OCI-LY7 (cell line): ENCODE measurements around the gene PDE11A. TPM values are rescaled to one million over a fixed set of nuclear protein-coding genes. Genes with fewer than 3 reads are reported as not detected.

Source experiments
- BruUV-seq: library from RNA; stranded (reverse); fragments of 400-500 nt; replicated peaks from 2 replicates; lab custom pipeline; 2021; lab: Mats Ljungman, UMichigan
- CTCF ChIA-PET: fragments of 300-600 bp; sonication (Branson Sonifier 250); formaldehyde crosslinking; loops from one replicate; lab custom pipeline; 2022; ENCODE audit warnings: antibody characterized with exemption; ENCODE audit not compliant: unreplicated experiment; lab: Charles Lee
- POLR2A ChIA-PET: fragments of 300-600 bp; sonication (Branson Sonifier 250); formaldehyde crosslinking; loops from one replicate; lab custom pipeline; 2022; ENCODE audit warnings: antibody characterized with exemption; lab: Charles Lee
- DNase-seq: peaks from one replicate; pipeline ENCODE4 v3.0.0-alpha.2; 2015; ENCODE audit warnings: low spot score
- H2AFZ ChIP-seq: fragments of 200-600 bp; sonication (generic), shearing (Covaris generic); 2 replicates; pipeline ENCODE4 v1.6.1; 2014; ENCODE audit warnings: mild to moderate bottlenecking, antibody characterized with exemption, low read length, moderate library complexity
- H3K27ac ChIP-seq: fragments of 200-600 bp; sonication (generic); 2 replicates; pipeline ENCODE4 v1.5.1; 2014; ENCODE audit warnings: mixed run types, low read depth, mild to moderate bottlenecking, moderate library complexity, low read length, inconsistent platforms; ENCODE audit not compliant: poor library complexity, severe bottlenecking
- H3K36me3 ChIP-seq: fragments of 200-600 bp; sonication (generic); 2 replicates; pipeline ENCODE4 v1.6.1; 2014; ENCODE audit warnings: mild to moderate bottlenecking, antibody characterized with exemption, low read length, moderate library complexity, mixed read lengths; ENCODE audit not compliant: insufficient read depth
- H3K4me1 ChIP-seq: fragments of 200-600 bp; sonication (generic); 2 replicates; pipeline ENCODE4 v1.5.1; 2014; ENCODE audit warnings: mild to moderate bottlenecking, low read length; ENCODE audit not compliant: insufficient read depth, poor library complexity, severe bottlenecking
- H3K4me2 ChIP-seq: fragments of 200-600 bp; sonication (generic); 2 replicates; pipeline ENCODE4 v1.6.1; 2014; ENCODE audit warnings: mild to moderate bottlenecking, low read length
- H3K4me3 ChIP-seq: fragments of 200-600 bp; sonication (generic); 2 replicates; pipeline ENCODE4 v1.5.1; 2014; ENCODE audit warnings: mild to moderate bottlenecking, low read depth, low read length; ENCODE audit not compliant: poor library complexity, severe bottlenecking
- H3K79me2 ChIP-seq: fragments of 200-600 bp; sonication (generic); 2 replicates; pipeline ENCODE4 v1.6.1; 2016; ENCODE audit warnings: low read depth, mild to moderate bottlenecking, low read length, moderate library complexity, mixed read lengths; ENCODE audit not compliant: insufficient read depth
- H3K9me2 ChIP-seq: fragments of 200-600 bp; sonication (generic); 2 replicates; pipeline ENCODE4 v1.6.1; 2016; ENCODE audit warnings: mild to moderate bottlenecking, low read length, mixed read lengths; ENCODE audit not compliant: insufficient read depth
- H3K9me3 ChIP-seq: fragments of 200-600 bp; sonication (generic); 2 replicates; pipeline ENCODE4 v1.6.1; 2014; ENCODE audit warnings: mild to moderate bottlenecking, mixed run types, low read length, mixed read lengths
- H4K20me1 ChIP-seq: fragments of 200-600 bp; sonication (generic); 2 replicates; pipeline ENCODE4 v1.6.1; 2014; ENCODE audit warnings: mild to moderate bottlenecking, antibody characterized with exemption, low read length, moderate library complexity, mixed read lengths; ENCODE audit not compliant: insufficient read depth
- EZH2phosphoT487 ChIP-seq: fragments of 200-600 bp; sonication (generic); IDR thresholded peaks from 2 replicates; pipeline ENCODE4 v1.6.1; 2018; ENCODE audit warnings: low read depth, borderline replicate concordance, mild to moderate bottlenecking, mixed run types, antibody characterized with exemption, low read length, moderate library complexity, mixed read lengths
- intact Hi-C: fragments of 100-400 bp; cut with micrococcal nuclease; formaldehyde crosslinking; loops from one replicate; pipeline ENCODE4 v1.10.0; 2022; ENCODE audit not compliant: unreplicated experiment
- total RNA-seq, 2 experiments: library from RNA; depleted of rRNA in 1 of 2; stranded (reverse); fragments of >200 nt in 1 of 2; shearing (Covaris generic) in 1 of 2; gene quantifications; 2 replicates each; pipeline ENCODE4 v1.2.3, GENCODE V29; 2014 to 2022
- TF ChIP-seq, protein P1 (sequence below): fragments of 200-600 bp; sonication (generic); conservative IDR thresholded peaks from 2 replicates; pipeline ENCODE4 v1.5.1; 2014; ENCODE audit warnings: mild to moderate bottlenecking, antibody characterized with exemption, low read length, moderate library complexity, mixed read lengths

PDE11A gene
- total RNA-seq, 2 experiments from 2014 or later, result 0.03 TPM; not detected in 1

DNA sequence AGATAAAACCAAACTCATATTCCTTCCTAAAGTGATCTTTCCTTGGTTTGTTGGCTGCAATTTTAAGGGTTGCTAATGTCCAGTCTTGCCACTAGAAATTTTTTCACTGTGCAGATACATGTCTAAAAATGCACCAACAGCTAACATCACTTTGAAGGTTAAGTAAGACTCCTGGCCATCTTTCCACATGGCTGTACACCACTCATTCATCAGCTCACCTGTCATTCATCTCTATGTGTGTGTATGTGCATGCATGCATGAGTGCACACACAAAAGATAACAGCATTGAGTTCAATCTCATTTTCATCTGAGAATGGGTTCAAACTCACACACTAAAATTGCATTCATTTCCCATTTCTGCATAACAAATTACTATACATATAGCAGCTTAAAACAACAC is 203.8 kb downstream of the PDE11A start:
- no peaks in the 10 kb centered on the region for H3K36me3 ChIP-seq
- POLR2A ChIA-PET, result no interaction called here
- no peaks in the 10 kb centered on the region for H3K4me1 ChIP-seq
- CTCF ChIA-PET, result no interaction called here
- no peak overlapping the region for H3K27ac ChIP-seq
- no peak overlapping the region for H3K4me3 ChIP-seq
- H4K20me1 ChIP-seq, result no peaks in the 10 kb centered on the region
- H3K4me2 ChIP-seq, result no peak overlapping the region
- H3K79me2 ChIP-seq, result no peaks in the 10 kb centered on the region
- no TSS peak for BruUV-seq
- H3K9me2 ChIP-seq, result no peaks in the 10 kb centered on the region
- H2AFZ ChIP-seq, result no peak overlapping the region
- intact Hi-C loops, result no loop called here
- no peak for TF ChIP-seq EZH2phosphoT487
- TF ChIP-seq, protein P1, sequence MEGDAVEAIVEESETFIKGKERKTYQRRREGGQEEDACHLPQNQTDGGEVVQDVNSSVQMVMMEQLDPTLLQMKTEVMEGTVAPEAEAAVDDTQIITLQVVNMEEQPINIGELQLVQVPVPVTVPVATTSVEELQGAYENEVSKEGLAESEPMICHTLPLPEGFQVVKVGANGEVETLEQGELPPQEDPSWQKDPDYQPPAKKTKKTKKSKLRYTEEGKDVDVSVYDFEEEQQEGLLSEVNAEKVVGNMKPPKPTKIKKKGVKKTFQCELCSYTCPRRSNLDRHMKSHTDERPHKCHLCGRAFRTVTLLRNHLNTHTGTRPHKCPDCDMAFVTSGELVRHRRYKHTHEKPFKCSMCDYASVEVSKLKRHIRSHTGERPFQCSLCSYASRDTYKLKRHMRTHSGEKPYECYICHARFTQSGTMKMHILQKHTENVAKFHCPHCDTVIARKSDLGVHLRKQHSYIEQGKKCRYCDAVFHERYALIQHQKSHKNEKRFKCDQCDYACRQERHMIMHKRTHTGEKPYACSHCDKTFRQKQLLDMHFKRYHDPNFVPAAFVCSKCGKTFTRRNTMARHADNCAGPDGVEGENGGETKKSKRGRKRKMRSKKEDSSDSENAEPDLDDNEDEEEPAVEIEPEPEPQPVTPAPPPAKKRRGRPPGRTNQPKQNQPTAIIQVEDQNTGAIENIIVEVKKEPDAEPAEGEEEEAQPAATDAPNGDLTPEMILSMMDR, result no peak
- no peaks in the 10 kb centered on the region for H3K9me3 ChIP-seq
- DNase-seq, result no peak

DNA sequence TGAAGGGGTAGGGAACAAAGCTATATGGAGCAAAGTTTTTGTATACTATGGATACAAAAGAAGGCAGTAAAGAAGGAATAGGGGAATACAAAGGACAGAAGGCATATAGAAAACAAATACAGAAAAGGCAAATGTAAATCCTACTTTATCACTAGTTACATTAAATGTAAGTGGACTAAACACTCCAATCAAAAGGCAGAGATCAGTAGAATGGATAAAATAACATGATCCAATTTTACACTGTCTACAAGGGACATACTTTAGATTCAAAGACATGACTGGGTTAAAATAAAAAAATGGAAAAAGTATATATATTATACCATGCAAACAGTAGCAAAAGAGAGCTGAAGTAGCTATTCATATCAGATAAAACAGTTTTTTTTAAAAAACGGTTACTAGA is 215.0 kb downstream of the PDE11A start:
- H3K4me3 ChIP-seq, result no peak overlapping the region
- POLR2A ChIA-PET, result no interaction called here
- H3K79me2 ChIP-seq, result no peaks in the 10 kb centered on the region
- H4K20me1 ChIP-seq, result no peaks in the 10 kb centered on the region
- intact Hi-C loops, result no loop called here
- H3K4me2 ChIP-seq, result no peak overlapping the region
- no peak for TF ChIP-seq EZH2phosphoT487
- TF ChIP-seq, protein P1, result no peak
- DNase-seq, result no peak
- peaks cover 4% of the 10 kb centered on the region; the same call in 1 of the 2 replicates for H3K9me3 ChIP-seq
- BruUV-seq, result no TSS peak
- H3K4me1 ChIP-seq, result no peaks in the 10 kb centered on the region
- CTCF ChIA-PET, result no interaction called here
- no peaks in the 10 kb centered on the region for H3K36me3 ChIP-seq
- H3K9me2 ChIP-seq, result no peaks in the 10 kb centered on the region
- H2AFZ ChIP-seq, result no peak overlapping the region
- H3K27ac ChIP-seq, result no peak overlapping the region

- H3K4me2 ChIP-seq, result no peak overlapping the region
- H3K27ac ChIP-seq, result no peak overlapping the region
- no peaks in the 10 kb centered on the region for H4K20me1 ChIP-seq
- no peak for DNase-seq
- no peaks in the 10 kb centered on the region for H3K4me1 ChIP-seq
- no TSS peak for BruUV-seq
- POLR2A ChIA-PET, result no interaction called here
- H3K79me2 ChIP-seq, result no peaks in the 10 kb centered on the region
- TF ChIP-seq EZH2phosphoT487, result no peak
- TF ChIP-seq, protein P1, result no peak
- H3K9me3 ChIP-seq, result peaks cover 2% of the 10 kb centered on the region; the same call in 1 of the 2 replicates
- intact Hi-C loops, result no loop called here
- H2AFZ ChIP-seq, result no peak overlapping the region
- H3K4me3 ChIP-seq, result no peak overlapping the region
- no peaks in the 10 kb centered on the region for H3K9me2 ChIP-seq
- no peaks in the 10 kb centered on the region for H3K36me3 ChIP-seq
- CTCF ChIA-PET, result no interaction called here
These were observed 220.2 kb downstream of the PDE11A start for GRCh38 chr2:177852389-177852788.
